ENCODE measurements around the gene TMEM141. TPM values are rescaled to one million over a fixed set of nuclear protein-coding genes. Genes with fewer than 3 reads are reported as not detected.

The TMEM141 gene
- total and polyA plus RNA-seq, 2 donors (not counting 3 experiments of a cell fraction or from before 2014, with no cell fraction given) = 43.2 to 146 TPM

GRCh38 chr9:136775191-136775590 lies 16.0 kb upstream of the TMEM141 start:
- DNase-seq (ENCODE audit: low read depth, low spot score) (no peak), FAIRE-seq (no peak)
- Histone ChIP-seq H3K4me3 (replicated peaks in 1 of 3; ENCODE audit: insufficient read depth in 1 of 3, low read depth in 1 of 3, low read length in 3 of 3) (no peak overlapping the region), H2AFZ (ENCODE audit: low read depth, low read length) (no peak overlapping the region), H3K9ac (replicated peaks; ENCODE audit: extremely low read depth, insufficient read depth, low read length) (no peak overlapping the region), H4K20me1 (replicated peaks; ENCODE audit: control insufficient read depth, extremely low read depth, insufficient read depth, low read length) (no peaks in the 10 kb centered on the region), H3K4me2 (ENCODE audit: insufficient read depth, low read length) (no peak overlapping the region), H3K27ac (ENCODE audit: insufficient read depth, low read depth, low read length) (no peak overlapping the region), H3K9me1 (replicated peaks; ENCODE audit: control insufficient read depth, extremely low read depth, insufficient read depth, low read length) (no peaks in the 10 kb centered on the region), H3K9me3 (replicated peaks; ENCODE audit: control insufficient read depth, insufficient read depth, low read length) (peaks cover 3% of the 10 kb centered on the region), H3K79me2 (ENCODE audit: control insufficient read depth, insufficient read depth, low read length) (no peaks in the 10 kb centered on the region), H3K4me1 (ENCODE audit: control insufficient read depth, extremely low read depth, insufficient read depth, low read length) (no peaks in the 10 kb centered on the region), H3K27me3 (ENCODE audit: control insufficient read depth in 2 of 2, insufficient read depth in 2 of 2, low read length in 2 of 2) (peaks cover 12 to 21% of the 10 kb centered on the region in 2 experiments), H3K36me3 (ENCODE audit: control insufficient read depth in 2 of 2, extremely low read depth in 1 of 2, insufficient read depth in 2 of 2, low read length in 2 of 2) (no peaks in the 10 kb centered on the region)
- TF ChIP-seq POLR2AphosphoS5 (IDR thresholded peaks at IDR 0.05; ENCODE audit: insufficient read depth, low read depth, low read length) (no peak), JUN (IDR thresholded peaks at IDR 0.05; ENCODE audit: borderline replicate concordance, insufficient read depth, insufficient read length, low read depth) (no peak), MYC (IDR thresholded peaks at IDR 0.05; ENCODE audit: low read depth, low read length) (no peak), MAX (IDR thresholded peaks at IDR 0.05; ENCODE audit: insufficient read depth, insufficient read length) (no peak), FOS (IDR thresholded peaks at IDR 0.05; ENCODE audit: borderline replicate concordance, insufficient read depth, low read length) (no peak), CTCF (IDR thresholded peaks at IDR 0.05; ENCODE audit: extremely low read depth in 1 of 2, insufficient read depth in 1 of 2, low read depth in 1 of 2, low read length in 2 of 2) (no peak), GATA2 (IDR thresholded peaks at IDR 0.05; ENCODE audit: insufficient read depth, insufficient read length, low read depth, low read length) (no peak), POLR2A (IDR thresholded peaks at IDR 0.05; ENCODE audit: low read depth, low read length) (no peak), EZH2 (IDR thresholded peaks at IDR 0.05; ENCODE audit: borderline replicate concordance, low read depth, low read length, severe bottlenecking) (no peak)
- POLR2A ChIA-PET = no interaction called here
- BruUV-seq (replicated peaks) = no TSS peak
- CTCF ChIA-PET = interaction anchor here (1.0 to 1.4 kb wide), 2 partner anchors 9 to 17 kb away, joined by 3 read pairs; no protein-coding TSS in a partner anchor
- dilution Hi-C loops (cut with MboI; ENCODE audit: extremely low pct_ligation_motif_present, low sequenced_read_pairs) (no loop called here), intact Hi-C loops (cut with micrococcal nuclease) (no loop called here)

Data from endothelial cell of umbilical vein (primary cell).